Activated B cell treated with CpG ODN at 0.5 μM for 24 hours (primary cell): ENCODE measurements around the gene CLCN1. TPM values are rescaled to one million over a fixed set of nuclear protein-coding genes. Genes with fewer than 3 reads are reported as not detected.

Source experiments
- ATAC-seq: fragments of 200-7000 bp; cut with Tn5 transposase; one replicate; pipeline ENCODE4 v1.10.0; 2021; ENCODE audit warnings: low read depth, mild to moderate bottlenecking, moderate library complexity
- CTCF ChIA-PET: fragments of 350-600 bp; sonication (Branson Sonifier 250); formaldehyde crosslinking; loops from one replicate; lab custom pipeline; 2021; ENCODE audit warnings: antibody characterized with exemption; lab: Charles Lee
- POLR2A ChIA-PET: fragments of 350-600 bp; sonication (Branson Sonifier 250); formaldehyde crosslinking; loops from one replicate; lab custom pipeline; 2021; ENCODE audit warnings: antibody characterized with exemption; lab: Charles Lee
- DNase-seq: peaks from one replicate; pipeline ENCODE4 v3.0.0; 2022
- H3K27ac Mint-ChIP-seq: one replicate; pipeline ENCODE4 v1.8.0; 2020; ENCODE audit warnings: mixed read lengths
- H3K27me3 Mint-ChIP-seq: one replicate; pipeline ENCODE4 v1.8.0; 2021; ENCODE audit warnings: mixed read lengths
- H3K36me3 Mint-ChIP-seq: one replicate; pipeline ENCODE4 v1.8.0; 2021; ENCODE audit warnings: low read depth, mixed read lengths
- H3K4me1 Mint-ChIP-seq: one replicate; pipeline ENCODE4 v1.8.0; 2021; ENCODE audit warnings: mixed read lengths
- H3K4me3 Mint-ChIP-seq: one replicate; pipeline ENCODE4 v1.8.0; 2020; ENCODE audit warnings: mild to moderate bottlenecking, mixed read lengths
- H3K9me3 Mint-ChIP-seq: one replicate; pipeline ENCODE4 v1.8.0; 2020; ENCODE audit warnings: mixed read lengths
- CTCF ChIP-seq: fragments of 200-600 bp; IDR thresholded peaks from one replicate; pipeline ENCODE4 v1.8.0; 2022; ENCODE audit warnings: antibody characterized with exemption, mild to moderate bottlenecking
- intact Hi-C: fragments of 100-400 bp; cut with micrococcal nuclease; formaldehyde crosslinking; loops from one replicate; pipeline ENCODE4 v1.15.1; 2024
- total RNA-seq: library from RNA; stranded (reverse); gene quantifications from 2 replicates; pipeline ENCODE4 v1.2.3, GENCODE V29; 2022

Gene CLCN1
- total RNA-seq, 1 donor from 2014 or later, result not detected

- no peak for TF ChIP-seq CTCF
- H3K36me3 Mint-ChIP-seq, result peaks cover 16% of the 10 kb centered on the region
- intact Hi-C loops, result no loop called here
- ChIA-PET POLR2A (interaction anchor here (0.5 kb wide), 1 partner anchor 106 kb away, joined by 9 read pairs; no protein-coding TSS in a partner anchor), CTCF (interaction anchor here (1.6 kb wide), 1 partner anchor 156 kb away, joined by 6 read pairs; no protein-coding TSS in a partner anchor)
- ATAC-seq, result no peak
- H3K4me3 Mint-ChIP-seq, result no peak overlapping the region
- no peak for DNase-seq
- H3K27me3 Mint-ChIP-seq, result no peaks in the 10 kb centered on the region
- H3K27ac Mint-ChIP-seq, result no peak overlapping the region
- H3K4me1 Mint-ChIP-seq, result no peaks in the 10 kb centered on the region
- no peaks in the 10 kb centered on the region for H3K9me3 Mint-ChIP-seq
These were observed 80.3 kb downstream of the CLCN1 start for GRCh38 chr7:143396182-143396581.

- DNase-seq (no peak), ATAC-seq (no peak)
- H3K27me3 Mint-ChIP-seq, result no peaks in the 10 kb centered on the region
- H3K4me3 Mint-ChIP-seq, result no peak overlapping the region
- CTCF ChIA-PET, result interaction anchor here (1.6 kb wide), 1 partner anchor 156 kb away, joined by 6 read pairs; no protein-coding TSS in a partner anchor
- POLR2A ChIA-PET, result no interaction called here
- TF ChIP-seq CTCF, result no peak
- no peaks in the 10 kb centered on the region for H3K9me3 Mint-ChIP-seq
- intact Hi-C loops, result no loop called here
- no peaks in the 10 kb centered on the region for H3K4me1 Mint-ChIP-seq
- H3K27ac Mint-ChIP-seq, result no peak overlapping the region
- H3K36me3 Mint-ChIP-seq, result peaks cover 12% of the 10 kb centered on the region
These were observed 81.0 kb downstream of the CLCN1 start for GRCh38 chr7:143396625-143397556.

- ChIA-PET CTCF (no interaction called here), POLR2A (no interaction called here)
- Mint-ChIP-seq H3K27me3 (no peaks in the 10 kb centered on the region), H3K27ac (no peak overlapping the region), H3K36me3 (peaks cover 1% of the 10 kb centered on the region), H3K4me3 (no peak overlapping the region), H3K4me1 (no peaks in the 10 kb centered on the region), H3K9me3 (no peaks in the 10 kb centered on the region)
- TF ChIP-seq CTCF, result no peak
- intact Hi-C loops, result no loop called here
- DNase-seq (no peak), ATAC-seq (no peak)
These were observed 82.0 kb downstream of the CLCN1 start for GRCh38 chr7:143397710-143398530.

DNA sequence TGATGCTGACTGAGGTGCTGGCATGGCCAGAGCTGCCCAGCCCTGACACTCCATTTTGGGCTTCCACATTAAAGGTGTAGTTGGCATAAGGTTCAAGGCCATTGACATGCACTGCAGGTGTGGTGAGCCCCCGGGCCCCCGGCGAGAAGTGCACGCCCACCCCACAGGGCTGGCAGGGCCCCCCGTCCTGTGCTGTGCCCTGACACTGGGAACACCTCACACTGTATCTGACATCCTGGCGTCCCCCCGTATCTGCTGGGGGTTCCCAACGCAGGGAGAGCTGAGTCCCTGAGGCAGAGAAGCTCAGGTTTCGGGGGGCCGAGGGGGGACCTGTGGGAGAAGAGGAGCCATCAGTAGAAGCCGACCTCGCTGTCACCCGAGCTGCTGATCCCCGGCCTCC lies 82.7 kb downstream of the CLCN1 start:
- Mint-ChIP-seq H3K27ac (no peak overlapping the region), H3K27me3 (no peaks in the 10 kb centered on the region), H3K36me3 (no peaks in the 10 kb centered on the region), H3K4me3 (no peak overlapping the region), H3K9me3 (no peaks in the 10 kb centered on the region), H3K4me1 (no peaks in the 10 kb centered on the region)
- DNase-seq, result no peak
- no peak for TF ChIP-seq CTCF
- POLR2A ChIA-PET, result no interaction called here
- CTCF ChIA-PET, result no interaction called here
- ATAC-seq, result no peak
- intact Hi-C loops, result no loop called here

DNA sequence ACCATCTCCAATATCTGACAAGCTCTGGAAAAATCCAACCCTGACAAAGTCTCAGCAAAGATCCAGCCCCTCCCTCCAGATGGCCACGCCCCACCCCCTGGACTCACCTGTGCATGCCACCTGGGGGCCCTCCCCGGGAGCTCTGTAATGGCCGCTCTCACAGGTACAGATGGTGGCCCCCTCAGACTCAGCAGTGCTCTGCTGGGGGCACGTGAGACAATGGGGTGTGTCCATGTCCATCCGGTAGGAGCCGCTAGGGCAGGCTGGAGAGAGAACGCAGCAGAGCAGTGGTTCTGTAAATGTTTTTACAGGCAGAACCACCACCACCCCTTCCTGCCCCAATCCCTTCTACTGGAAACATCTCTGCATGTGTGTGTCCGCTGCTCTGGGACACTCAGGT lies 83.2 kb downstream of the CLCN1 start:
- Mint-ChIP-seq H3K27ac (no peak overlapping the region), H3K4me3 (no peak overlapping the region), H3K36me3 (no peaks in the 10 kb centered on the region), H3K4me1 (no peaks in the 10 kb centered on the region), H3K9me3 (no peaks in the 10 kb centered on the region), H3K27me3 (no peaks in the 10 kb centered on the region)
- ChIA-PET CTCF (no interaction called here), POLR2A (no interaction called here)
- intact Hi-C loops, result no loop called here
- no peak for TF ChIP-seq CTCF
- no peak for DNase-seq
- no peak for ATAC-seq
